GM18867 (cell line): ENCODE results near the gene PLD1.
"Not testable (repeated sequence)": the region's sequence is repeated elsewhere in the genome, so short reads cannot be mapped to it uniquely, and the experiment has no call there.

ENCODE experiments used
- ATAC-seq: cut with Tn5 transposase; IDR thresholded peaks from one replicate; pipeline ENCODE4 v1.9.1; 2021; ENCODE audit warnings: mild to moderate bottlenecking, moderate library complexity; ENCODE audit not compliant: unreplicated experiment

The PLD1 gene

GRCh38 chr3:171815973-171816595 lies 5.8 kb upstream of the PLD1 start:
- no peak for ATAC-seq

GRCh38 chr3:171814662-171815061 lies 4.4 kb upstream of the PLD1 start:
- not testable (repeated sequence) for ATAC-seq

GRCh38 chr3:171813897-171814460 lies 3.7 kb upstream of the PLD1 start:
- no peak for ATAC-seq

GRCh38 chr3:171813278-171813896 lies 3.1 kb upstream of the PLD1 start:
- no peak for ATAC-seq

GRCh38 chr3:171812811-171813210 lies 2.5 kb upstream of the PLD1 start:
- no peak for ATAC-seq

- no peak for ATAC-seq
These were observed 1.6 kb upstream of the PLD1 start for GRCh38 chr3:171811913-171812335.

- ATAC-seq: no peak
These were observed 1.1 kb upstream of the PLD1 start for GRCh38 chr3:171811295-171811912.

- no peak for ATAC-seq
These were observed 479 bp upstream of the PLD1 start for GRCh38 chr3:171810629-171811294.

- peak; percentile 43 for ATAC-seq
These were observed 747 bp downstream of the PLD1 start for GRCh38 chr3:171809611-171809860.

GRCh38 chr3:171807806-171808205 lies 2.5 kb downstream of the PLD1 start:
- no peak for ATAC-seq

GRCh38 chr3:171807129-171807675 lies 3.1 kb downstream of the PLD1 start:
- no peak for ATAC-seq

GRCh38 chr3:171806200-171807128 lies 3.8 kb downstream of the PLD1 start:
- ATAC-seq: no peak

- ATAC-seq: no peak
These were observed 4.6 kb downstream of the PLD1 start for GRCh38 chr3:171805687-171806086.

- no peak for ATAC-seq
These were observed 5.5 kb downstream of the PLD1 start for GRCh38 chr3:171804618-171805389.

- ATAC-seq: no peak
These were observed 7.2 kb downstream of the PLD1 start for GRCh38 chr3:171803044-171803443.

GRCh38 chr3:171802590-171802956 lies 7.7 kb downstream of the PLD1 start:
- ATAC-seq: peak; percentile 63

- no peak for ATAC-seq
These were observed 8.3 kb downstream of the PLD1 start for GRCh38 chr3:171801738-171802589.

GRCh38 chr3:171799501-171799900 lies 10.8 kb downstream of the PLD1 start:
- ATAC-seq: no peak

- ATAC-seq: no peak
These were observed 12.4 kb downstream of the PLD1 start for GRCh38 chr3:171797873-171798272.
